ENCODE results near the gene FADS1.

DNA sequence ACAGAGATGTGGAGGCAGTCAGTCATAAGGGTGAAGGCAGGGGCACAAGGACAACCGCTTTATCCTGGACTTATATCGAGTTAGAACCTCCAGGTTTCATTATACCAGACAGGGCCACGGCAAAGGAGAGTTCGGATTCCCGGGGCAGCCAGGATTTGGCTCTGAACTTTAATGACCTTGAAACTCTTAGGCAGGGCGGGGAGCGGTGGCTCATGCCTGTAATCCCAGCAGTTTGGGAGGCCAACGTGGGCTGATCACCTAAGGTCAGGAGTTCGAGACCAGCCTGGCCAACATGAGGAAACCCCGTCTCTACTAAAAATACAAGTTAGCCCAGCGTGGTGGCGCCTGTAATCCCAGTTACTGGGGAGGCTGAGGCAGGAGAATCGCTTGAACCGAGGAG is 65.4 kb downstream of the FADS1 start:
- no peak for TF ChIP-seq ZNF274 (IDR thresholded peaks at IDR 0.05; ENCODE audit: low read depth, low read length)
- TF ChIP-seq YY1 (IDR thresholded peaks at IDR 0.05; ENCODE audit: insufficient read depth, insufficient read length) = no peak
